SKM-1 treated with dmso at 0.1 percent for 144 hours (cell line): ENCODE measurements around the gene SELENOP.

Source experiments
- DNase-seq: peaks from one replicate; lab custom pipeline; 2025; ENCODE audit not compliant: unreplicated experiment; lab: John Stamatoyannopoulos, UW

SELENOP gene

GRCh38 chr5:42798284-42799240 is 13.1 kb downstream of the SELENOP start:
- DNase-seq = no peak

GRCh38 chr5:42791151-42791550 is 20.5 kb downstream of the SELENOP start:
- DNase-seq = no peak

- no peak for DNase-seq
These were observed 23.8 kb downstream of the SELENOP start for GRCh38 chr5:42787845-42788244.

GRCh38 chr5:42787073-42787472 is 24.6 kb downstream of the SELENOP start:
- no peak for DNase-seq

- no peak for DNase-seq
These were observed 25.9 kb downstream of the SELENOP start for GRCh38 chr5:42785756-42786155.

- no peak for DNase-seq
These were observed 27.6 kb downstream of the SELENOP start for GRCh38 chr5:42784132-42784531.

GRCh38 chr5:42781584-42781983 is 30.1 kb downstream of the SELENOP start:
- DNase-seq = no peak

GRCh38 chr5:42779083-42779482 is 32.6 kb downstream of the SELENOP start:
- DNase-seq = no peak

- DNase-seq = no peak
These were observed 39.3 kb downstream of the SELENOP start for GRCh38 chr5:42772265-42772993.

- DNase-seq = no peak
These were observed 41.7 kb downstream of the SELENOP start for GRCh38 chr5:42770003-42770402.

- DNase-seq = no peak
These were observed 43.6 kb downstream of the SELENOP start for GRCh38 chr5:42768106-42768504.

- DNase-seq = peak; percentile 22
These were observed 44.1 kb downstream of the SELENOP start for GRCh38 chr5:42767491-42768105.

GRCh38 chr5:42761791-42762190 is 49.9 kb downstream of the SELENOP start:
- DNase-seq = no peak

GRCh38 chr5:42760426-42760825 is 51.3 kb downstream of the SELENOP start:
- DNase-seq = peak; percentile 27

- DNase-seq = no peak
These were observed 52.2 kb downstream of the SELENOP start for GRCh38 chr5:42759456-42759855.

- DNase-seq = no peak
These were observed 54.8 kb downstream of the SELENOP start, which contains the start of gene CCDC152 for GRCh38 chr5:42756606-42757601. TSS of gene CCDC152 (plus strand) at chr5:42756818. CDS start at chr5:42759122, 2,304 bp downstream.

GRCh38 chr5:42753099-42753498 is 58.6 kb downstream of the SELENOP start:
- DNase-seq = no peak

GRCh38 chr5:42751044-42751443 is 60.6 kb downstream of the SELENOP start:
- no peak for DNase-seq

GRCh38 chr5:42750507-42750906 is 61.2 kb downstream of the SELENOP start:
- DNase-seq = no peak
